Measurements from ENCODE around the gene DLGAP1. TPM values are rescaled to one million over a fixed set of nuclear protein-coding genes. Genes with fewer than 3 reads are reported as not detected.

Gene DLGAP1
- total and polyA plus RNA-seq, 2 experiments from 2014 or later = 17.0 to 48.5 TPM

GRCh38 chr18:4101009-4101408, 354.1 kb downstream of the DLGAP1 start (continued):
- TF ChIP-seq, protein P1, sequence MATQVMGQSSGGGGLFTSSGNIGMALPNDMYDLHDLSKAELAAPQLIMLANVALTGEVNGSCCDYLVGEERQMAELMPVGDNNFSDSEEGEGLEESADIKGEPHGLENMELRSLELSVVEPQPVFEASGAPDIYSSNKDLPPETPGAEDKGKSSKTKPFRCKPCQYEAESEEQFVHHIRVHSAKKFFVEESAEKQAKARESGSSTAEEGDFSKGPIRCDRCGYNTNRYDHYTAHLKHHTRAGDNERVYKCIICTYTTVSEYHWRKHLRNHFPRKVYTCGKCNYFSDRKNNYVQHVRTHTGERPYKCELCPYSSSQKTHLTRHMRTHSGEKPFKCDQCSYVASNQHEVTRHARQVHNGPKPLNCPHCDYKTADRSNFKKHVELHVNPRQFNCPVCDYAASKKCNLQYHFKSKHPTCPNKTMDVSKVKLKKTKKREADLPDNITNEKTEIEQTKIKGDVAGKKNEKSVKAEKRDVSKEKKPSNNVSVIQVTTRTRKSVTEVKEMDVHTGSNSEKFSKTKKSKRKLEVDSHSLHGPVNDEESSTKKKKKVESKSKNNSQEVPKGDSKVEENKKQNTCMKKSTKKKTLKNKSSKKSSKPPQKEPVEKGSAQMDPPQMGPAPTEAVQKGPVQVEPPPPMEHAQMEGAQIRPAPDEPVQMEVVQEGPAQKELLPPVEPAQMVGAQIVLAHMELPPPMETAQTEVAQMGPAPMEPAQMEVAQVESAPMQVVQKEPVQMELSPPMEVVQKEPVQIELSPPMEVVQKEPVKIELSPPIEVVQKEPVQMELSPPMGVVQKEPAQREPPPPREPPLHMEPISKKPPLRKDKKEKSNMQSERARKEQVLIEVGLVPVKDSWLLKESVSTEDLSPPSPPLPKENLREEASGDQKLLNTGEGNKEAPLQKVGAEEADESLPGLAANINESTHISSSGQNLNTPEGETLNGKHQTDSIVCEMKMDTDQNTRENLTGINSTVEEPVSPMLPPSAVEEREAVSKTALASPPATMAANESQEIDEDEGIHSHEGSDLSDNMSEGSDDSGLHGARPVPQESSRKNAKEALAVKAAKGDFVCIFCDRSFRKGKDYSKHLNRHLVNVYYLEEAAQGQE (IDR thresholded peaks at IDR 0.05; ENCODE audit: unreplicated experiment) = no peak
- no peak for TF ChIP-seq ZNF462 (CRISPR knock-in tag; IDR thresholded peaks at IDR 0.05)
- TF ChIP-seq, protein P2, sequence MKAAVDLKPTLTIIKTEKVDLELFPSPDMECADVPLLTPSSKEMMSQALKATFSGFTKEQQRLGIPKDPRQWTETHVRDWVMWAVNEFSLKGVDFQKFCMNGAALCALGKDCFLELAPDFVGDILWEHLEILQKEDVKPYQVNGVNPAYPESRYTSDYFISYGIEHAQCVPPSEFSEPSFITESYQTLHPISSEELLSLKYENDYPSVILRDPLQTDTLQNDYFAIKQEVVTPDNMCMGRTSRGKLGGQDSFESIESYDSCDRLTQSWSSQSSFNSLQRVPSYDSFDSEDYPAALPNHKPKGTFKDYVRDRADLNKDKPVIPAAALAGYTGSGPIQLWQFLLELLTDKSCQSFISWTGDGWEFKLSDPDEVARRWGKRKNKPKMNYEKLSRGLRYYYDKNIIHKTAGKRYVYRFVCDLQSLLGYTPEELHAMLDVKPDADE (IDR thresholded peaks at IDR 0.05) = no peak

GRCh38 chr18:4096486-4096885, 358.6 kb downstream of the DLGAP1 start:
- Mint-ChIP-seq H3K4me1 (peaks cover 16% of the 10 kb centered on the region), H3K27me3 (ENCODE audit: insufficient read depth, low read depth, poor library complexity) (peaks cover 2% of the 10 kb centered on the region), H3K27ac (no peak overlapping the region), H3K9me3 (peaks cover 22% of the 10 kb centered on the region), H3K36me3 (ENCODE audit: low read depth) (peaks cover 35% of the 10 kb centered on the region), H3K4me3 (no peak overlapping the region)
- Histone ChIP-seq H4K20me1 (replicated peaks; ENCODE audit: insufficient read depth) (no peaks in the 10 kb centered on the region), H3K4me2 (no peak overlapping the region), H3K4me1 (ENCODE audit: insufficient read depth) (peaks cover 16% of the 10 kb centered on the region), H2AFZ (no peak overlapping the region), H3K36me3 (ENCODE audit: insufficient read depth) (0 out of 2 replicates have a peak, but pooled peaks cover 6% of the 10 kb centered on the region), H3K27ac (ENCODE audit: low read depth) (no peak overlapping the region), H3K9me2 (ENCODE audit: insufficient read depth) (0 out of 2 replicates have a peak, but pooled peaks cover 12% of the 10 kb centered on the region), H3F3A (replicated peaks; ENCODE audit: low read depth) (no peaks in the 10 kb centered on the region), H3K27me3 (ENCODE audit: insufficient read depth) (no peaks in the 10 kb centered on the region), H3K79me2 (replicated peaks; ENCODE audit: insufficient read depth) (no peaks in the 10 kb centered on the region), H3K4me3 (no peak overlapping the region)
- DNase-seq (ENCODE audit: low spot score) = no peak
- ATAC-seq = no peak
- no peak for TF ChIP-seq EZH2 (IDR thresholded peaks at IDR 0.05; ENCODE audit: low read depth, unreplicated experiment)
- TF ChIP-seq ZNF114 (CRISPR knock-in tag; IDR thresholded peaks at IDR 0.05) = no peak
- no peak for TF ChIP-seq ZNF331 (CRISPR knock-in tag; IDR thresholded peaks at IDR 0.05; ENCODE audit: low read depth)
- no peak for TF ChIP-seq STAT1 (IDR thresholded peaks at IDR 0.05; ENCODE audit: unreplicated experiment)
- TF ChIP-seq, protein P2 (IDR thresholded peaks at IDR 0.05) = no peak
- TF ChIP-seq POLR2AphosphoS5 (IDR thresholded peaks at IDR 0.05; ENCODE audit: low read depth) = no peak
- TF ChIP-seq, protein P3, sequence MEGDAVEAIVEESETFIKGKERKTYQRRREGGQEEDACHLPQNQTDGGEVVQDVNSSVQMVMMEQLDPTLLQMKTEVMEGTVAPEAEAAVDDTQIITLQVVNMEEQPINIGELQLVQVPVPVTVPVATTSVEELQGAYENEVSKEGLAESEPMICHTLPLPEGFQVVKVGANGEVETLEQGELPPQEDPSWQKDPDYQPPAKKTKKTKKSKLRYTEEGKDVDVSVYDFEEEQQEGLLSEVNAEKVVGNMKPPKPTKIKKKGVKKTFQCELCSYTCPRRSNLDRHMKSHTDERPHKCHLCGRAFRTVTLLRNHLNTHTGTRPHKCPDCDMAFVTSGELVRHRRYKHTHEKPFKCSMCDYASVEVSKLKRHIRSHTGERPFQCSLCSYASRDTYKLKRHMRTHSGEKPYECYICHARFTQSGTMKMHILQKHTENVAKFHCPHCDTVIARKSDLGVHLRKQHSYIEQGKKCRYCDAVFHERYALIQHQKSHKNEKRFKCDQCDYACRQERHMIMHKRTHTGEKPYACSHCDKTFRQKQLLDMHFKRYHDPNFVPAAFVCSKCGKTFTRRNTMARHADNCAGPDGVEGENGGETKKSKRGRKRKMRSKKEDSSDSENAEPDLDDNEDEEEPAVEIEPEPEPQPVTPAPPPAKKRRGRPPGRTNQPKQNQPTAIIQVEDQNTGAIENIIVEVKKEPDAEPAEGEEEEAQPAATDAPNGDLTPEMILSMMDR (conservative IDR thresholded peaks at IDR 0.05; ENCODE audit: low read depth in 2 of 2) = no peak
- TF ChIP-seq JUNB (IDR thresholded peaks at IDR 0.05; ENCODE audit: unreplicated experiment) = no peak

All from GM23338 (cell line).